LoVo (cell line): Measurements from ENCODE around the gene MAN2A2.
"Not testable (repeated sequence)": the region's sequence is repeated elsewhere in the genome, so short reads cannot be mapped to it uniquely, and the experiment has no call there.

ENCODE experiments used
- DNase-seq: peaks from one replicate; pipeline ENCODE4 v3.0.0-alpha.2; 2016; ENCODE audit warnings: low spot score

Gene MAN2A2

DNA sequence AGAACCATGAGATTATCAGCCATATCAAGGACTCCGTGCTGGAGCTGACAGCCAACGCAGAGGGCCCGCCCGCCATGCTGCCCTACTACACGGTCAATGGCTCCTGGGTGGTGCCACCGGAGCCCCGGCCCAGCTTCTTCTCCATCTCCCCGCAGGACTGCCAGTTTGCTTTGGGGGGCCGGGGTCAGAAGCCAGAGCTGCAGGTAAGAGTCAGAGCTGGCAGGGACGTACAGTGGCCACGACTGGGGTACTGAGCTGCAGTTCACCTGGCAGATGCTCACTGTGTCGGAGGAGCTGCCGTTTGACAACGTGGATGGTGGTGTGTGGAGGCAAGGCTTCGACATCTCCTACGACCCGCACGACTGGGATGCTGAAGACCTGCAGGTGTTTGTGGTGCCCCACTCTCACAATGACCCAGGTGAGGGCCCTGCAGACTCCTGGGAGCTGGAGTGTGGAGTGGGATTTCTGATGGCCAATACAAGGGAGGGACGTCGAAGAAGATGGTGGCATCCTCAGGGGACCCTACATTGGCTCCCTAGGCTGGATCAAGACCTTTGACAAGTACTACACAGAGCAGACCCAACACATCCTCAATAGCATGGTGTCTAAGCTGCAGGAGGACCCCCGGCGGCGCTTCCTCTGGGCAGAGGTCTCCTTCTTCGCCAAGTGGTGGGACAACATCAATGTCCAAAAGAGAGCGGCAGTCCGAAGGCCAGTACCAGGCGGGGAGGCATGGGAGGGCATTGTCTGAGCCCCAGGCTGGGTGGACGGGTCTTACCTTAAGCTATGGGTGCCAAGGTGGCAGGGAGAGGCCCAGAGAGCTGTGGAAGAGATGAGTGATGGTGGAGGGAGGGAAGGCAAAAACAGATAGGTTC lies 2.4 kb downstream of the MAN2A2 start:
- no peak for DNase-seq

DNA sequence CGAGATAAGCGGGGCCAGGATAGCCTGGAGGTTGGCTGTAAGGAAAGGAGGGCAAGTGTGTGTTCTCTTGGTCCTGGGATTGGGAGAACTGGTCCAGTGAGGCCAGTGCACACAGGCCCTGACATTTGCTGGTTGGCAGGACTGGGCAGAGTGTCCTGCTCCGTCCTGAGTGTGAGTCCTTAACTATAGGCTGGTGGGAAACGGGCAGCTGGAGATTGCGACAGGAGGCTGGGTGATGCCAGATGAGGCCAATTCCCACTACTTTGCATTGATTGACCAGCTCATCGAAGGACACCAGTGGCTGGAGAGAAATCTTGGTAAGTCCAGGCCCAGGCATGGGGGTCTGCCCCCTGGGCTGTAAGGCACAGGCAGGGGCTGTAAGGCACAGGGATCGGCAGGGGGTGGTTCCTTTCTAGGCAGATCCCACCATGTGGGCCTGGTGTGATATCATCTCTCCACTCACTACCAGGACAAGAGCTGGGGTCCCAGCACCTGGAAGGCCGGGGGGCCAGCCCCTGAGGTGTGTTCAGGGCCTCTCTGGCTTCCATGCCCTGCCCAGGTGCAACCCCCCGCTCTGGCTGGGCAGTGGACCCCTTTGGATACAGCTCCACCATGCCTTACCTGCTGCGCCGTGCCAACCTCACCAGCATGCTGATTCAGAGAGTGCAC lies 3.2 kb downstream of the MAN2A2 start:
- no peak for DNase-seq

DNA sequence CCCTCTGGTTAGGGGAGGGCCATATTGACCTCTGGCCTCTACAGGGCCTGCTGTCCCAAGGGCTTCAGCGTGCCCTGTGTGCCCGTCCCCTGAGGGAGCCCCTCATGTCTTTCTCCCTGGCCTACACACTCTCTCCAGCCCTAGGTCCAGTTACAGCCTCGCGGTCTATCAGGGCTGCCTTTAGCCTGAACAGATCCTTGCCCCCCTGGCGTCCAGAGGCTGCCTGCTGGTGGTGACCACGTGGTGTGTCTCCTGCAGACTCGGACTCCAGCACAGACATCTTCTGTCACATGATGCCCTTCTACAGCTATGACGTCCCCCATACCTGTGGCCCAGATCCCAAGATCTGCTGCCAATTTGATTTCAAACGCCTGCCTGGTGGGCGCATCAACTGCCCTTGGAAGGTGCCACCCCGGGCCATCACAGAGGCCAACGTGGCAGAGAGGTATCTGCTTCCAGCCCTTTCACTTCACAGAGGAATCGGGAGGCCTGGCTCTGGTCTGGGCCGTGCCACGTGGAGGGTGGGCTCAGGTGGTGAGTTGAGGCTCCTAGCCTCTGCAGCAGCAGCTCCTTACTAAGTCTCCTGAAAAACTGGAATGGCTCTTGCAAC lies 4.1 kb downstream of the MAN2A2 start:
- no peak for DNase-seq

DNA sequence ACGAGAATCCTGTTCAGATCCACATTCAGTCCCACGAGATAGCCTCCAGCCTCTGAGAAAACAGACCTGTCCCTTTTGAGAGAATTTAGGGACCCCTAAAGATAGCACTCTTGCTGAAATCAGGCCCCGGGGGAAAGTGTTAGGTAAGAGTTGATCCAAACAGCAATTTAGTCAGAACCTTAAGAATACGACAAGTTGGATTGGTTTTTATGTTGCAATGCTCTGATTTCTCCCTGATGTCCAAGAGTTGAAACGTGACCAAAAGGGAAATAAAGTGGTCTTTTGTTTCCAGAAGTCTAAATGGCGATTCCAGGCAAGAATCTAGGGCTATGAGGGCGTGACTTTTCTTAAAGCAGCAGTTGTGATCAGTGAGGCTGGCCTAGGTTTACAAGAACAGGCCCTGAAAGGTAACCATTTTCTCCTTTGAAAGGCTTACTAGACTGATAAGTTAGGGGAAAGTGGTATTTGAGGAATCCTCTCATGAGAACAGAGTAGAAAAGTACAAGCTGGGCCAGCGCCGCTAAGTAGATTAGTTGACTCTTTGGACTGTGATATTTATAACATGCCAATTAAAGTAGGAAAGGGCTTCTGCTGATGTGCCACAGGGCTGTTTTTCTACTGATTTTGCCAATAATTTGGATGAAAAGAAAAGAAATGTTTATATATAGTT lies 4.9 kb downstream of the MAN2A2 start:
- no peak for DNase-seq

DNA sequence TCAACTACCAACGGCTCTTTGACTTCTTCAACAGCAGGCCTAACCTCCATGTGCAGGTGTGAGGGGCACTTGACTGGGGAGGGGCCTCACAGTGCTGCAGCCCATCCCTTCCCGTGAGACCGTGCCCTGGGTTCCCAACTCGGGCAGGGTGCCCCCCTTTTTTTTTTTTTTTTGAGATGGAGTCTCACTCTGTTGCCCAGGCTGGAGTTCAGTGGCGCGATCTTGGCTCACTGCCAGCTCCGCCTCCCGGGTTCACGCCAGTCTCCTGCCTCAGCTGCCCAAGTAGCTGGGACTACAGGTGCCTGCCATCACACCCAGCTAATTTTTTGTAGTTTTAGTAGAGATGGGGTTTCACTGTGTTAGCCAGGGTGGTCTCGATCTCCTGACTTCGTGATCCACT lies 6.3 kb downstream of the MAN2A2 start:
- DNase-seq: not testable (repeated sequence)

DNA sequence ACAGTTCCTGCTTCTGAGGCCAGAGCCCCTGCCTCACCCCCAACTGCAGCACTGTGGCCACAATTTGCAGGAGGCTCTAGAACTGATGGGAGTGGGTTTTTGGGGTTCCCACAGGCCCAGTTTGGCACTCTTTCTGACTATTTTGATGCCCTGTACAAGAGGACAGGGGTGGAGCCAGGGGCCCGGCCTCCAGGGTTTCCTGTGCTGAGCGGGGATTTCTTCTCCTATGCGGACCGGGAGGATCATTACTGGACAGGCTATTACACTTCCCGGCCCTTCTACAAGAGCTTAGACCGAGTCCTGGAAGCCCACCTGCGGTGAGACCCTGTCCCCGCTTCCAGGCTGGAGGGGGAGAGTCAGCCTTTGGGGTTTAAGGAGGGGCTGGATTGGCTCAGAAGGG lies 6.9 kb downstream of the MAN2A2 start:
- DNase-seq: no peak

DNA sequence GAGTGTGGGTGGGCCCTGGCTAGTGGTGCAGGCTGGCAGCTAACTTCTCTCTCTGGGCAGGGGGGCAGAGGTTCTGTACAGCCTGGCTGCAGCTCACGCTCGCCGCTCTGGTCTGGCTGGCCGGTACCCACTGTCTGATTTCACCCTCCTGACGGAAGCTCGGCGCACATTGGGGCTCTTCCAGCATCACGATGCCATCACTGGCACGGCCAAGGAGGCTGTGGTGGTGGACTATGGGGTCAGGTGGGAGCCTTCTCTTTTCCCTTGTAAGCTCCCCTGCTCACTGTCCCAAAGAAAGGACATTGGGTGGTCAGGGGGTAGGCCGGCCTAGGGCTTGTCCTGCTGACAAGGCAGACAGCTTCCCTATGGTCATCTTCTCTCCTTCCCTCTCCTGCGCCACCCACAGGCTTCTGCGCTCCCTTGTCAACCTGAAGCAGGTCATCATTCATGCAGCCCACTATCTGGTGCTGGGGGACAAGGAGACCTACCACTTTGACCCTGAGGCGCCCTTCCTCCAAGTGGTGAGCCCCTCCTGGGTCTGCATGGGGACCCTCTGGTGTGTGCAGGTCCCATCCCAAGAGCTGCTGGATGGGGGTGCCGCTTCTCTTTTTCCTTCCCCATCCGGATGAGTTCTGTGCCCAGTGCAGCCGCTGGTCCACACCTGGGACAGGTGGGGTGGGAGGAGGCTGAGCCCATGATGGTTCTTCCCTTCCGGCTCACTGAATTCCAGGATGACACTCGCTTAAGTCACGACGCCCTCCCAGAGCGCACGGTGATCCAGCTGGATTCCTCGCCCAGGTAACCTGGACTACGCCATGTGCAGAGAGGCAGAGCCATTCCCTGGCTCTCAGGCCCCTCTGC lies 7.6 kb downstream of the MAN2A2 start:
- DNase-seq: no peak

DNA sequence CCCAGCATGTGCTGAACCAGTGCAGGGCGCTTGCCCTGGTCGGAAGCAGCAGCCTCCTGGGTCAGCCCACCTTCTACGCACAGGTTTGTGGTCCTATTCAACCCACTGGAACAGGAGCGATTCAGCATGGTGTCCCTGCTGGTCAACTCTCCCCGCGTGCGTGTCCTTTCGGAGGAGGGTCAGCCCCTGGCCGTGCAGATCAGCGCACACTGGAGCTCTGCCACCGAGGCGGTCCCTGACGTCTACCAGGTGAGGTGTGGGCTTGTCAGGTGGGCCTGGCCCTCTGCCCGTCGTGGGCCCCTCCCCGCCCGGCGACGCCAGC lies 8.2 kb downstream of the MAN2A2 start:
- no peak for DNase-seq

DNA sequence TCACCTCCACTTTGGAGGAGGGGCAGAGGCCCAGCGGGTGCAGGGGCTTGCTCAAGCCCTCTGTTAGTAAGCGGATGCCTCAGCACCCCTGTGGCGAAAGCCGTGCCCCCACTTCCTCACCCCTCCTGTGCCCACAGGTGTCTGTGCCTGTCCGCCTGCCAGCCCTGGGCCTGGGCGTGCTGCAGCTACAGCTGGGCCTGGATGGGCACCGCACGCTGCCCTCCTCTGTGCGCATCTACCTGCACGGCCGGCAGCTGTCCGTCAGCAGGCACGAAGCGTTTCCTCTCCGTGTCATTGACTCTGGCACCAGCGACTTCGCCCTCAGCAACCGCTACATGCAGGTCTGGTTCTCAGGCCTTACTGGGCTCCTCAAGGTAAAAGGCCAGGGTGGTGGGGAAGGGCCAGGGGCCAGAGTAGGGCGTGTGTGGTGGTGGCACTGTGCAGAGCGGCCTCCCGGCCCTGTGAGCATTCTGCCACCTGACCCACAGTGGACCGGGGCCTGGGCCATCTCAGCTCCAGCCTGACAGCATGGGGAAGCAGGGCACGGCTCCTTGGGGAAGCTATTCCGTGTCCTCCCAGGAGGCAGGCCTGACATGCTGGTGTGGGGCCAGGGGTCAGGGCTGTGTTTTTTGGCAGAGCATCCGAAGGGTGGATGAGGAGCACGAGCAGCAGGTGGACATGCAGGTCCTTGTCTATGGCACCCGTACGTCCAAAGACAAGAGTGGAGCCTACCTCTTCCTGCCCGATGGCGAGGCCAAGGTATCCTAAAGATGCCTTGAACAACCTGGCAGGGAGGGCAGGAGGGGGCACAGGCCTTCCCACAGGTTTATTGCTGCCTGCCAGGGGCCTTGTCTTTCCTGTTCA lies 9.0 kb downstream of the MAN2A2 start:
- DNase-seq: no peak

DNA sequence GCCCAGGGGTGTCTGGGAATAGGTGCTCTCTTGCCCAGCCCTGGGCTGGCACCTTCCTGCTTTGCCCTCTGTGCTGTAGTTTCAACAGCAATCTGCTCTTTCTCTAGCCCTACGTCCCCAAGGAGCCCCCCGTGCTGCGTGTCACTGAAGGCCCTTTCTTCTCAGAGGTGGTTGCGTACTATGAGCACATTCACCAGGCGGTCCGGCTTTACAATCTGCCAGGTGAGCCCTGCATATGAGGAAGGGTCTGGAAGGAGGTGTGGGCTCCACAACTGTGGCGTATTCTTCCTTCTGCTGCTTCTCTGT lies 9.6 kb downstream of the MAN2A2 start:
- no peak for DNase-seq

DNA sequence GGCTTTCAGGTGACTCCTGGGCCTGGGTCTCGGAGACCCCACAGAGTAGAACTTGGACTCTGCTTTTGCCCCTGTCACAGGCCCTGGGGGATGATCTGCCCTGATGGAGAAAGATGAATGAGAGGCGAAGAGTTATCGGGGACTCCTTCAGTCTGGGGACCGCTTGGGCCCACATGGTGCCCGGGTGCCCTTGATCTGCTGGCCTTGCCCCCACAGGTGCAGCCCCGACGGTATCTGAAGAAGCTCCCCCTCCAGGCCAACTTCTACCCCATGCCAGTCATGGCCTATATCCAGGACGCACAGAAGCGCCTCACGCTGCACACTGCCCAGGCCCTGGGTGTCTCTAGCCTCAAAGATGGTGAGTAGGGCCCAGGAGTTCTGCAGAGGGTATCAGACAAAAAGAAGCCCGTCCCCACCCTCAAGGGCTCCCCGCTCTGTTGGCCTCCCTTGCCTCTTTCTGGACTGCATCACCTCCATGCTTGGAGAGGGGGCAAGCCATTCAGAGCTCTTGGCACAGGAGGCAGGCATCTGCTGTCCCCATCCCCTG lies 10.4 kb downstream of the MAN2A2 start:
- no peak for DNase-seq

DNA sequence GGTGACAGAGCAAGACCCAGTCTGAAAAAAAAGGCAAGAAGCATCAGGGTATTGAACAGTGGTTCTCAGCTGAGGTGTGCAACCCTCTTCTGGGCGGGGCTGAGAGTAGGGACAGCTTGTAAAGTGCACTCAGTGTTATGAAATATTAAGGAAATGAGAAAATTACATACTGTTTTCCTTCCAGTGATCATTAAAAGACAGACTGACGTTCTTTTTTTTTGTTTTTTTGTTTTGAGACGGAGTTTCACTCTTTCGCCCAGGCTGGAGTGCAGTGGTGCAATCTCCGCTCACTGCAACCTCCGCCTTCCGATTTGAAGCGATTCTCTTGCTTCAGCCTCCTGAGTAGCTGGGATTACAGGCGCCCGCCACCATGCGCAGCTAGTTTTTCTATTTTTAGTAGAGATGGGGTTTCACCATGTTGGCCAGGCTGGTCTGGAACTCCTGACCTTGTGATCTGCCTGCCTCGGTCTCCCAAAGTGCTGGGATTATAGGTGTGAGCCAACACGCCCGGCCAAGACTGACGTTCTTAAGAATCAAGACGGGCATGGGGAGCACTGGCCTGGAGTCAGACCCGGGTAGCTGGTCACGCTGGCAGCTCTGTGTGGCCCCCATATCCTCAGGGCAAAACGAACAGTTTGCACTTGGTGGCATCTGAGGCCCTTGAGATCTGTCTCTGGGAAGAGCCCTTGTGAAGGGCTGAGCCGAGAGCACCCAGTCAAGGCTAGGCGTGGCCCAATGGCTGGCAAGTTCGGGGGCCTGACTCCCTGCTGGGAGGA lies 11.4 kb downstream of the MAN2A2 start:
- DNase-seq: no peak

DNA sequence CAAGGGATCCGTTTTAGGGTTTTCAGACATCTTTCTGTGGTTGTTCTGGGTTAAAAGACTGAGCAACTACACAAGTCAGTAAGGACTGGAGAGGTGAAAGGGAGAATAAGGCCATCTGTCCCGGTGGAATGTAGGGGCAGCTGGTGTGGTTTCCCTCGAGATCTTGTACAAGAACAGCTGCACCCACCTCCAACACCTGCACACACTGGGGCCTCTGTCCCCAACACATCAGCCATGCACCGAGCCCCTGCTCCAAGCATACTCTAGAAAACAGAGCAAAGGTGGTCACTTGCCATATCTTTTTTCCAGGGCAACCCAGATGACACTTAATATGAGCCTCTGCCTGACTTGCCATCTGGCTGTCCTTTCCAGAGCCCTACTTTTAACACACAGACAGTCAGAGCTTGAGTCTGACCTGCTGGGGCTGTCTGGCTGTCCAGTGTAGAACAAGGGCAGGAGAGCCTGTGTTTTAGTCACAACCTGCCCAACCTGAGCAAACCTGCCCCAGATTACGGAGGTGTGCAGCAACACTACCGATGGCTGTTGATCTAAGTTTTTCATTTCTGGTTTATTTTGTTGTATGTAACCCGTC lies 12.2 kb downstream of the MAN2A2 start:
- no peak for DNase-seq

DNA sequence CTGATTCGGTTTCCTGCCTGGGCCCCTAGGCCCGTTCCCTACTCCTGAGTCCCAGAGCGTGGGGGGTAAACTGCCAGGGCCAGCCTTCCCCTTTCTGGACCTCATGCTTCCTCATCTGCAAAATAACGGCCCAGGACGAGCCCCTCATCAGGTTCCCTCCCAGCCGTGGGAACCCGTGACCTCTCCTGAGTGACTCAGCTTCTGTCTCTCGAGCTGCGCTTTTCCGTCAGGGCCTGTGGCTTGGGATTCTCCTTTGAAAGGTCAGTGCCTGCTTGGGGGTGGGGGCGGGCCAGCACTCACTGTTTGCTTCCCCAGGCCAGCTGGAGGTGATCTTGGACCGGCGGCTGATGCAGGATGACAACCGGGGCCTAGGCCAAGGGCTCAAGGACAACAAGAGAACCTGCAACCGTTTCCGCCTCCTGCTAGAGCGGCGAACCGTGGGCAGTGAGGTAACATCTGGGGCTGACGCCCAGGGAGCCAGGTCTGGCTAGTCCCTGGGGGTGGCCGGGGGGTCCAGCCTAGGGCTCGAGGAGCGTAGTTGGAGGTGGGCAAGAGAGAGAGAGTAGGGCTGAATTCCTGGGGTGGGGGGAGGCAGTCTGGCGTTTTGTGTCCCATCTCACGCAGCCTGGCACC lies 12.8 kb downstream of the MAN2A2 start:
- DNase-seq: no peak

DNA sequence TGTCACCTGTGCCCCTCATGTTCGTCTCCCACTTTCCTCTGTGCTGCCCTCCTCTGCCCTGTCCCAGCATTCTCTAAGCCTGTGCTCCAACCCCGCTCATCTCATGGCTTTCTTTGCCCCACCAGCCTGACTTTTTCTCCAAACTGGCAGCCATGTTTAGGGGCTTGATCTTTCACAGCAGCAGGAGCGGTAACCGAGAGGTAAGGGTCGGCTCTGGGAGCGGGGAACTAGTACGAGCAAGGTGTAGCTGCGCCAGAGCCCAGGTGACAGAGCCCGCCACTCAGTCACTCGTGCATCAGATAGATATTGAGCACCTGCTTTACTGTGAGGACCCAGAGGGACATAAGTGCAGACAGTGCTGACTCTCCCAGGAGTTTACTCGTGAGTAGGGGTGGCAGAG lies 13.4 kb downstream of the MAN2A2 start:
- no peak for DNase-seq

DNA sequence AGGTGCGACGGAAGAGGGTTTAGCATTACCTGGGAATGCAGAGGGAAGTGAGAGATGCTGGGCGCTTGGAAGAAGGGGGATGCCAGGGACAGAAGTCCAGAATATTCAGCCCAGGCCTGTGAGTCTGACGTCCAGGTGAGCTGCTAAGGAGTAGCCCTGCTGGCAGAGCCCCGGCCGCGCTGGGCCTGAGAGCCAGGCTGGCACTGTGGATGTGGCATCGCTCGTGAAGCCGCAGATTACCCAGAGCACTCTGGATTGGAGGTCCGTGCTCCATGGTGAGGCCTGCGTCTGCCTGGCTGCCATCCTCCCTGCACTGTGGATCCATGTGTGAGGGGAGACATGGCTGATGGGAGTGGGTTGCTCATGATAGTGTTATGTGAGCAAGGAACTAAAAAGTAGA lies 14.5 kb downstream of the MAN2A2 start:
- no peak for DNase-seq

DNA sequence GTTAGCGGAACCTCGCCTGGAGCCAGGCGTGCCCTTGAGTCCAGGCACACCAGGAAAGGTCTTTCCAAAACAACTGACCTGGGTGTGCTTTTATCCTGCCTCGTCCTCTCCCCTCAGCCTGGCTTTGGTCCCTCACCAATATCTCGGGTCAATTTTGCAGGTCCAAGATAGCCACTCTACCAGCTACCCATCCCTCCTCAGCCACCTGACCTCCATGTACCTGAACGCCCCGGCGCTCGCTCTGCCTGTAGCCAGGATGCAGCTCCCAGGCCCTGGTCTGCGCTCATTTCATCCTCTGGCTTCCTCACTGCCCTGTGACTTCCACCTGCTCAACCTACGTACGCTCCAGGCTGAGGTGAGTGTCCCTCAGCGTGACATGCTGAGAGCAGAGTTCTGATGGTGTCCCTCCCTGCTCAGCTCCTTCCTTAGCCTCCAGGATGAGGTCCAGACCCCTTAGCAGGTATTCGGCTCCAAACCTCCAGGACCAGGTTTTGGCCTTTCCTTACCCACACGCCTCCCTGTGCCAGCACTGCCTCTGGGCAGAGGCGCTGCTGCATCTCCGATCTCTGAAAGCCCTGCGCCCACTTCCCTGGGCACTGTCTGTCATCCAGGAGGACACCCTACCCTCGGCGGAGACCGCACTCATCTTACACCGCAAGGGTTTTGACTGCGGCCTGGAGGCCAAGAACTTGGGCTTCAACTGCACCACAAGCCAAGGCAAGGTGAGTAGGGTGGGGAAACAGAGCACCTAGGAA lies 15.1 kb downstream of the MAN2A2 start:
- DNase-seq: no peak

DNA sequence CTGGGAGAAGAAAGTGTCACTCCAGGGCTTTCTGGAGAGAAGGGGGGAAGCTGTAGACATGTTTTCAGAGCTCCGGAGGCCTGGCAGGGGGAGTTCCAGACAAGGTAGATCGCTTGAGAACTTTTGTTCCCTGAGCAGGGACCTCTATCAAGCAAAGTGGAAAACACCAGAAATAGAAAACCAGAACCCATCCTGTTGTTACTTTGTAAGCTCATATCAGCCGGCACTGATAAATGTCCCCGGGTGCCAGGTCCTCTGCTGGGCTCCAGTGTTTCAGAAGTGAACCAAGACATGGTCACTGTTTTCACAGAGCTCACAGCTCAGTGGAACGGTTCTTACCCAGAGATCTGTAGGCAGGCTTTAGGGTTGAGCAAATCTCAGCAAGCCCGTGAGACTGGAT lies 15.7 kb downstream of the MAN2A2 start:
- DNase-seq: no peak
